H1 (cell line): ENCODE results near the gene SLC9A5. TPM values are rescaled to one million over a fixed set of nuclear protein-coding genes. Genes with fewer than 3 reads are reported as not detected.

Source experiments
- CTCF ChIA-PET: fragments of 300-600 bp; sonication (Branson Sonifier 250); formaldehyde crosslinking; loops from one replicate; lab custom pipeline; 2021; ENCODE audit not compliant: partially characterized antibody; lab: Charles Lee
- POLR2A ChIA-PET: fragments of 300-600 bp; sonication (Branson Sonifier 250); formaldehyde crosslinking; loops from one replicate; lab custom pipeline; 2021; ENCODE audit warnings: inconsistent platforms; ENCODE audit not compliant: partially characterized antibody; lab: Charles Lee
- DNase-seq, 2 experiments: peaks; one replicate each; pipeline versions ENCODE4 v3.0.0 to v3.0.0-alpha.2; 2010 to 2022; ENCODE audit warnings: low spot score in 2 of 2, low read depth in 1 of 2, mixed read lengths in 1 of 2
- FAIRE-seq: peaks from 2 replicates; lab custom pipeline; 2011; peaks lifted over from hg19 to GRCh38; lab: Jason Lieb, UNC
- H2AFZ ChIP-seq: 2 replicates; pipeline ENCODE4 v1.8.1; 2012; ENCODE audit warnings: low read length, inconsistent platforms
- H2AK5ac ChIP-seq: 2 replicates; pipeline ENCODE4 v1.6.1; 2013; ENCODE audit warnings: low read depth, low read length
- H2BK120ac ChIP-seq: replicated peaks from 2 replicates; pipeline ENCODE3; 2013; ENCODE audit warnings: low read depth, low read length, inconsistent platforms
- H2BK12ac ChIP-seq: 2 replicates; pipeline ENCODE4 v1.6.1; 2013; ENCODE audit warnings: low read depth, low read length
- H2BK15ac ChIP-seq: 2 replicates; pipeline ENCODE4 v1.6.1; 2013; ENCODE audit warnings: low read length
- H2BK20ac ChIP-seq: 2 replicates; pipeline ENCODE4 v1.6.1; 2013; ENCODE audit warnings: low read length
- H2BK5ac ChIP-seq: 2 replicates; pipeline ENCODE4 v1.6.1; 2013; ENCODE audit warnings: low read depth, low read length
- H3K14ac ChIP-seq: 2 replicates; pipeline ENCODE4 v1.6.1; 2013; ENCODE audit warnings: inconsistent platforms; ENCODE audit not compliant: insufficient read length
- H3K18ac ChIP-seq: 2 replicates; pipeline ENCODE4 v1.6.1; 2013; ENCODE audit warnings: low read length; ENCODE audit errors: extremely low read depth
- H3K23ac ChIP-seq: 2 replicates; pipeline ENCODE4 v1.6.1; 2013; ENCODE audit warnings: inconsistent platforms; ENCODE audit not compliant: insufficient read length
- H3K23me2 ChIP-seq: 2 replicates; pipeline ENCODE4 v1.6.1; 2013; ENCODE audit warnings: low read depth, low read length
- H3K27ac ChIP-seq: 2 replicates; pipeline ENCODE4 v1.6.1; 2011; ENCODE audit warnings: low read depth, low read length, inconsistent platforms
- H3K27me3 ChIP-seq, 4 experiments: replicated peaks in 1 of 4; 1 replicate in 1 of 4; 2 replicates in 3 of 4; pipeline versions ENCODE4 v1.6.1 to v1.8.1; 2011 to 2013; ENCODE audit warnings: low read length in 3 of 4, mild to moderate bottlenecking in 3 of 4, inconsistent platforms in 2 of 4, mixed read lengths in 2 of 4, moderate library complexity in 1 of 4; ENCODE audit not compliant: control insufficient read depth in 3 of 4, insufficient read depth in 3 of 4; ENCODE audit errors: extremely low read depth in 1 of 4
- H3K36me3 ChIP-seq, 4 experiments: 2 replicates each; pipeline versions ENCODE4 v1.6.1 to v1.8.1; 2011 to 2013; ENCODE audit warnings: mild to moderate bottlenecking in 4 of 4, low read length in 3 of 4, moderate library complexity in 2 of 4, control low read depth in 1 of 4, inconsistent platforms in 1 of 4; ENCODE audit not compliant: insufficient read depth in 4 of 4, control insufficient read depth in 2 of 4
- H3K4ac ChIP-seq: replicated peaks from 2 replicates; pipeline ENCODE3; 2013; ENCODE audit warnings: low read length, low read depth, mixed read lengths, inconsistent platforms; ENCODE audit not compliant: insufficient read length
- H3K4me1 ChIP-seq, 4 experiments: replicated peaks in 1 of 4; 1 replicate in 1 of 4; 2 replicates in 3 of 4; pipeline versions ENCODE4 v1.6.1 to v1.8.1; 2011 to 2013; ENCODE audit warnings: low read length in 3 of 4, inconsistent platforms in 2 of 4, mixed read lengths in 1 of 4; ENCODE audit not compliant: insufficient read depth in 4 of 4, control insufficient read depth in 3 of 4
- H3K4me2 ChIP-seq, 2 experiments: 2 replicates each; pipeline versions ENCODE4 v1.6.1 to v1.8.1; 2011 to 2013; ENCODE audit warnings: low read depth in 2 of 2, low read length in 2 of 2, control low read depth in 1 of 2, inconsistent platforms in 1 of 2, mild to moderate bottlenecking in 1 of 2; ENCODE audit not compliant: insufficient read depth in 1 of 2
- H3K4me3 ChIP-seq, 4 experiments: fragments of 200-600, 300-600 bp in 1 of 4; sonication (generic), shearing (Covaris generic), sonication (Bioruptor Twin) in 1 of 4; 2 replicates each; pipeline versions ENCODE4 v1.5.1 to v1.8.1; 2011 to 2016; ENCODE audit warnings: low read length in 4 of 4, low read depth in 3 of 4, control low read depth in 2 of 4, inconsistent platforms in 2 of 4, mild to moderate bottlenecking in 2 of 4, mixed read lengths in 1 of 4, moderate library complexity in 1 of 4; ENCODE audit not compliant: insufficient read depth in 2 of 4; ENCODE audit errors: extremely low read depth in 1 of 4
- H3K56ac ChIP-seq: replicated peaks from 2 replicates; pipeline ENCODE3; 2013; ENCODE audit warnings: low read depth, mild to moderate bottlenecking, mixed read lengths, low read length, inconsistent platforms; ENCODE audit not compliant: insufficient read length
- H3K79me1 ChIP-seq: 2 replicates; pipeline ENCODE4 v1.6.1; 2013; ENCODE audit warnings: low read depth, low read length, control low read depth
- H3K79me2 ChIP-seq, 2 experiments: 2 replicates each; pipeline versions ENCODE4 v1.6.1 to v1.8.1; 2012 to 2013; ENCODE audit warnings: low read length in 2 of 2, mild to moderate bottlenecking in 2 of 2, inconsistent platforms in 1 of 2; ENCODE audit not compliant: insufficient read depth in 2 of 2, control insufficient read depth in 1 of 2
- H3K9ac ChIP-seq, 4 experiments: replicated peaks in 1 of 4; 1 replicate in 1 of 4; 2 replicates in 3 of 4; pipeline versions ENCODE4 v1.6.1 to v1.8.1; 2011 to 2013; ENCODE audit warnings: low read depth in 3 of 4, low read length in 3 of 4, control low read depth in 2 of 4, mild to moderate bottlenecking in 2 of 4, moderate library complexity in 2 of 4, inconsistent platforms in 1 of 4; ENCODE audit errors: extremely low read depth in 1 of 4
- H3K9me3 ChIP-seq, 2 experiments: 2 replicates each; pipeline versions ENCODE4 v1.6.1 to v1.8.1; 2012 to 2013; ENCODE audit warnings: mild to moderate bottlenecking in 2 of 2, moderate library complexity in 2 of 2, control low read depth in 1 of 2, inconsistent platforms in 1 of 2, low read depth in 1 of 2, low read length in 1 of 2, mixed read lengths in 1 of 2; ENCODE audit not compliant: insufficient read depth in 2 of 2
- H4K20me1 ChIP-seq, 2 experiments: replicated peaks in 1 of 2; 2 replicates each; pipeline versions ENCODE3 to v1.8.1; 2011 to 2013; ENCODE audit warnings: inconsistent platforms in 2 of 2, low read length in 2 of 2, mild to moderate bottlenecking in 1 of 2; ENCODE audit not compliant: insufficient read depth in 2 of 2, control insufficient read depth in 1 of 2
- H4K5ac ChIP-seq: 2 replicates; pipeline ENCODE4 v1.6.1; 2013; ENCODE audit warnings: low read length, low read depth, mixed read lengths, inconsistent platforms; ENCODE audit not compliant: insufficient read length
- H4K8ac ChIP-seq: 2 replicates; pipeline ENCODE4 v1.8.0; 2013; ENCODE audit warnings: mild to moderate bottlenecking, moderate library complexity, low read length, inconsistent platforms; ENCODE audit not compliant: insufficient read depth; ENCODE audit errors: extremely low read depth
- H4K91ac ChIP-seq: replicated peaks from 2 replicates; pipeline ENCODE3; 2013; ENCODE audit warnings: low read length, mixed read lengths, inconsistent platforms; ENCODE audit not compliant: insufficient read length
- CEBPB ChIP-seq: IDR thresholded peaks from 2 replicates; pipeline ENCODE4 v1.6.1; 2012; ENCODE audit warnings: low read depth, low read length
- EGR1 ChIP-seq: IDR thresholded peaks from 2 replicates; pipeline ENCODE4 v1.6.1; 2011; ENCODE audit warnings: low read depth, low read length, borderline replicate concordance
- KDM4A ChIP-seq: IDR thresholded peaks from one replicate; pipeline ENCODE4 v1.7.1; 2012; ENCODE audit warnings: low read depth, mild to moderate bottlenecking, moderate library complexity, low read length, inconsistent platforms; ENCODE audit not compliant: severe bottlenecking
- PHF8 ChIP-seq: fragments of 200-600 bp; sonication (generic); conservative IDR thresholded peaks from 2 replicates; pipeline ENCODE4 v1.7.1; 2012; ENCODE audit warnings: low read depth, mild to moderate bottlenecking, inconsistent platforms, low read length, moderate library complexity
- RAD21 ChIP-seq, 2 experiments: IDR thresholded peaks in 1 of 2; conservative IDR thresholded peaks in 1 of 2; 2 replicates each; pipeline ENCODE4 v1.6.1; 2011; ENCODE audit warnings: low read depth in 2 of 2, low read length in 2 of 2, improper control_type of control experiment in 1 of 2, inconsistent platforms in 1 of 2, mild to moderate bottlenecking in 1 of 2, moderate library complexity in 1 of 2
- SP1 ChIP-seq: IDR thresholded peaks from 2 replicates; pipeline ENCODE4 v1.6.1; 2011; ENCODE audit warnings: low read depth, low read length
- SRF ChIP-seq: IDR thresholded peaks from 2 replicates; pipeline ENCODE4 v1.6.1; 2011; ENCODE audit warnings: mild to moderate bottlenecking, low read depth, low read length, moderate library complexity
- SUZ12 ChIP-seq: fragments of 200-600 bp; sonication (generic); IDR thresholded peaks from 2 replicates; pipeline ENCODE4 v1.6.1; 2012; ENCODE audit warnings: mild to moderate bottlenecking, inconsistent platforms, low read length, moderate library complexity, mixed read lengths
- TAF7 ChIP-seq: optimal IDR thresholded peaks from 2 replicates; pipeline ENCODE3; 2011; ENCODE audit warnings: low read depth, mild to moderate bottlenecking, inconsistent platforms, low read length, moderate library complexity, borderline replicate concordance
- TBP ChIP-seq: IDR thresholded peaks from 2 replicates; pipeline ENCODE4 v1.6.1; 2011; ENCODE audit warnings: low read depth, low read length, improper control_type of control experiment
- YY1 ChIP-seq: IDR thresholded peaks from 2 replicates; pipeline ENCODE4 v1.6.1; 2011; ENCODE audit warnings: low read depth, mild to moderate bottlenecking, low read length
- WGBS, 2 experiments: shearing (Covaris generic) in 1 of 2; methylation state at CpG; one replicate each; pipeline versions ENCODE4 v1.1.6 to v1.1.7; 2013 to 2015; ENCODE audit warnings: low lambda C conversion rate in 2 of 2, mixed read lengths in 2 of 2, inconsistent platforms in 1 of 2, low coverage in 1 of 2, missing lambda C conversion rate in 1 of 2; ENCODE audit not compliant: insufficient replicate concordance in 2 of 2, insufficient coverage in 1 of 2, insufficient read length in 1 of 2; ENCODE audit errors: extremely low coverage in 1 of 2, missing lambda C conversion rate in 1 of 2; 5-methylcytosine and 5-hydroxymethylcytosine counted together
- polyA plus RNA-seq, 7 experiments: library from polyadenylated mRNA; depleted of rRNA in 3 of 7; stranded (reverse) in 5 of 7; unstranded in 2 of 7; fragments of >200 nt in 5 of 7; fragments of 200-250 nt in 2 of 7; gene quantifications; 1 replicate in 5 of 7; 2 replicates in 1 of 7; 4 replicates in 1 of 7; pipeline versions ENCODE4 v1.2.1 to v1.2.3, GENCODE V29; 2011 to 2013; ENCODE audit warnings: missing spikeins in 2 of 7, mixed read lengths in 2 of 7
- total RNA-seq: library from RNA; stranded (reverse); fragmentation: NEBNext Ultra II Directional; extraction: Animal tissue kit (Norgen Biotek cat#: 25700); gene quantifications from 2 replicates; pipeline ENCODE4 v1.2.1, GENCODE V29; 2021

The SLC9A5 gene
- total and polyA plus RNA-seq, 2 of the 8 experiments (the other 6 are each of a cell fraction or from before 2014, with no cell fraction given), result 7.9 to 8.6 TPM

DNA sequence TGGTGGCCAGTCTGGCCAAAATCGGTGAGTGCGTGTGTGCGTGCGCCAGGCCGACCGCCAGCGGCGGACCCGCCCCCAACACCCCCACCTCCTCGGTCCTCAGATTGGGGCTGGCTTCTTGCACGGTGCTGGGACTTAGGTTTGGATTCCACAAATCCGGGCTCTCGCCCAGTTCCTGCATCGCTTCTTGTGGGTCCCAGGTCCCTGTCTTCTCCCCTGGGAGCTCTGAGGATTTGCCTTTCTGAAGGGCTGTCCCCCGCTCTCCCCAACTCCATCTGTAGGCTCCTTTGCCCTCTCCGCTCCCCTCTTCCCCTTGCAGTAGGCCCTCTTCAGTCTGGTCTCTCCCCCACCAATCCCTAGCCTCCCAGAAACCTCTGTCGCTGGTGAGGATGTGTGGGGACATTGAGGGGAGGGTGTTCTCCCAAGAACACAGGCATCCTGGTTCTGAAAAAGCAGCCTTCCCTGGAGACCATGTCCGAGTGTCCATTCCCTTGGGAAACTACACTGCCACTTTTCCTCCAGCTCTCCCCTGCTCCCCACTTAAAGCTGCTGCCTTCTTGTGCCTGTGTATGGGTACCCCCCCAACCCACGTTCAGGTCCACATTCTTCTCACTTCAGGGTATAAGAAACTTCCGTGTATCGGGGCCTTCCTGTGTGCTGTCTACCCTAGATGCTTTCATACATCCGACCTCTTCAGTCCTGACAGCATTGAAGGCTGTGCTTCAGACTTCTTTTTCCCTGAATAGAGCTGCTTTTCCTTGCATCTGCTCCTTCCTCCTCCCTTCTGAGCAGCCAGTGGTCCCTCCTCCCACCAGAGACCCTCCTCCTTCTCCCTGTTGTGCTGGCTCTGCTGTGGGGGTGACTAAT is 632 bp downstream of the SLC9A5 start:
- H3K27me3 ChIP-seq, result peaks cover 0 to 21% (median 13%) of the 10 kb centered on the region in 4 experiments; a peak in 5 of 7 replicates
- H2AK5ac ChIP-seq, result no peak overlapping the region
- no peak overlapping the region for H2BK120ac ChIP-seq
- H2BK12ac ChIP-seq, result no peak overlapping the region
- H3K9ac ChIP-seq, result peak overlapping the region; percentile 24 to 59 (median 43); a peak in 6 of 7 replicates
- WGBS, 2 experiments, result 23% methylated on average over 18 of the region's 22 CpGs; no CpG with 5 or more reads in 1 of the 2 experiments
- DNase-seq, result peak in 1 of 2 experiments; percentile 62
- no peaks in the 10 kb centered on the region for H3K9me3 ChIP-seq
- no peak overlapping the region for H4K91ac ChIP-seq
- no peak overlapping the region for H2AFZ ChIP-seq
- no peak overlapping the region; the same call in 1 of the 2 replicates for H4K8ac ChIP-seq
- H3K4me3 ChIP-seq, result peak overlapping the region; percentile 55 to 71 (median 66)
- FAIRE-seq, result no peak
- H3K79me1 ChIP-seq, result no peaks in the 10 kb centered on the region; the same call in 1 of the 2 replicates
- H4K5ac ChIP-seq, result no peak overlapping the region
- peak overlapping the region; percentile 92 to 95 for H3K4me2 ChIP-seq
- 0 out of 2 replicates have a peak overlapping the region, but pooled peaks have one; percentile 9 for H2BK5ac ChIP-seq
- H3K14ac ChIP-seq, result no peak overlapping the region
- no peak overlapping the region for H3K23ac ChIP-seq
- peaks cover 0 to 2% (median 0%) of the 10 kb centered on the region in 4 experiments; a peak in 2 of 8 replicates for H3K36me3 ChIP-seq
- H3K4ac ChIP-seq, result peak overlapping the region; percentile 66
- no peak overlapping the region for H2BK15ac ChIP-seq
- H3K79me2 ChIP-seq, result peaks cover 0 to 8% of the 10 kb centered on the region in 2 experiments; a peak in 1 of 4 replicates
- peaks cover 9 to 30% (median 13%) of the 10 kb centered on the region in 4 experiments for H3K4me1 ChIP-seq
- peaks cover 0 to 3% of the 10 kb centered on the region in 2 experiments for H4K20me1 ChIP-seq
- H3K23me2 ChIP-seq, result peaks cover 12% of the 10 kb centered on the region; the same call in 1 of the 2 replicates
- H2BK20ac ChIP-seq, result no peak overlapping the region
- H3K56ac ChIP-seq, result no peak overlapping the region
- ChIA-PET CTCF (interaction anchor here (0.9 to 4.4 kb wide), 9 partner anchors 11 to 232 kb away, joined by 3 to 33 read pairs (median 4); no protein-coding TSS in a partner anchor), POLR2A (interaction anchor here (1.3 to 6.8 kb wide), 7 partner anchors 11 to 221 kb away, joined by 3 to 111 read pairs (median 9); no protein-coding TSS in a partner anchor)
- H3K18ac ChIP-seq, result peak overlapping the region; percentile 65
- H3K27ac ChIP-seq, result no peak overlapping the region
- TF ChIP-seq EGR1 (no peak), SP1 (no peak), RAD21 (IDR thresholded peaks at IDR 0.05 in 1 of 2, conservative IDR thresholded peaks at IDR 0.05 in 1 of 2; ENCODE audit: low read depth in 2 of 2, low read length in 2 of 2) (no peak), TBP (no peak), SRF (no peak), YY1 (no peak), CEBPB (no peak), KDM4A (peak; percentile 1), TAF7 (no peak), PHF8 (no peak), SUZ12 (peak; percentile 46; the same call in 1 of the 2 replicates)
